ENCODE results near the gene SLC6A3.
A peak's percentile ranks its signal among the peaks of the same experiment; 100 is the strongest.

The SLC6A3 gene

GRCh38 chr5:1445313-1445688 is at the start of gene SLC6A3:
SLC6A3 (minus strand) TSS chr5:1445440; CDS start chr5:1443197, 2,243 bp downstream.
- no peak for DNase-seq (ENCODE audit: low read depth)

- DNase-seq (ENCODE audit: low read depth) = no peak
Measured at GRCh38 chr5:1493941-1494340, 48.7 kb upstream of the SLC6A3 start.

GRCh38 chr5:1493413-1493812 is 48.2 kb upstream of the SLC6A3 start:
- DNase-seq (ENCODE audit: low read depth) = no peak

DNA sequence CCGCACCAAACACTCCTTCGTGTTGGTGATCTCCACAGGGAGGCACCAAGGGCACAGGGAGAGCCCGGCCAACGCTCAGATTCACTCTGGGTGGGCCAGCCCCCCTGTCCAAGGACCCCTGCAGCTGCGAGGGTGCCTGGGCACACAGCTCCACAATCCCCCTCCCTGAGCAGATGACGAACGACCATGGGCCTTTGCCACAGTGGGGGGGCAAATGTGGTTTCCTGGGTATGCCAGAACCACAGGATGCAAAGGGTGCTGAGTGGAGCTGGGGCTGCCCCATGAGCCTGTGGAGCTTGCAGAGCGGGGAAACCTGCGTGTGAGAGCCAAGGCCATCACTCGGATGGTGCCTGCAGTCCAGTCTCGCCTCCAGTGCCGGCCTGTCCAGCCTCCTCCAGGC is 47.5 kb upstream of the SLC6A3 start:
- no peak for DNase-seq (ENCODE audit: low read depth)

GRCh38 chr5:1490376-1490775 is 45.1 kb upstream of the SLC6A3 start:
- DNase-seq (ENCODE audit: low read depth) = no peak

GRCh38 chr5:1489754-1490153 is 44.5 kb upstream of the SLC6A3 start:
- no peak for DNase-seq (ENCODE audit: low read depth)

- peak; percentile 77 for DNase-seq (ENCODE audit: low read depth)
Measured at GRCh38 chr5:1488882-1489680, 43.8 kb upstream of the SLC6A3 start.

DNA sequence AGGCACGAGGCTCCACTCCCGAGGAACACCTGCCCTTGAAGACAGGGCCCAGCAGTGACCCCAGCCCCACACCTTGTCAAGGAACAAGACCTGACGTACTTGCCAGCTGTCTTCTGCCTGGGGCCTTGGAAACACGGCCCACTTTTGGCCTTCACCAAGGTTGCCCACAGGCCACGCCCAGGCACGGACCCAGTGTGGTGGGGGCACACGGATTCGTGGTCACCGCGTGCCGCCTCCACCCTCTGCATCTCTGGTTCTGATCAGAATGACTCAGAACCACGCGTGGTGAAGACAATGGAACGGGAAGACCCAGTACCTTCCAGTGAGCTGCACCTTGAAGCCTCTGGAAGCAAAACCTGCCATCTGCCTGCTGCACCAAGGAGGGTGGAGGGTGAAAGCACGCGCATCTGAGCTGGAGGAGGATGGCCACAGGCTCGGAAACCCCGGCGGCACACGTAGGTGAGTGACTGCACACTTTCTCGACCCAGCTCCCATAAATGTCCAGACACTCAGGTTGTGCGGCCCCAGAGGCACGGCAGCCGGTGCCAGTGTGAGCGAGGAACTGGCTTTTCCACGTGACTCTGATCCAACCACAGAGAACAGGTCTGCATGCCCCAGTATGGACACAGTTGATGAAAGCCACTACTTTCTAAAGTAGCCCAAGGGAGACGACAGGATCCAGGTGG is 42.0 kb upstream of the SLC6A3 start:
- no peak for DNase-seq (ENCODE audit: low read depth)

DNA sequence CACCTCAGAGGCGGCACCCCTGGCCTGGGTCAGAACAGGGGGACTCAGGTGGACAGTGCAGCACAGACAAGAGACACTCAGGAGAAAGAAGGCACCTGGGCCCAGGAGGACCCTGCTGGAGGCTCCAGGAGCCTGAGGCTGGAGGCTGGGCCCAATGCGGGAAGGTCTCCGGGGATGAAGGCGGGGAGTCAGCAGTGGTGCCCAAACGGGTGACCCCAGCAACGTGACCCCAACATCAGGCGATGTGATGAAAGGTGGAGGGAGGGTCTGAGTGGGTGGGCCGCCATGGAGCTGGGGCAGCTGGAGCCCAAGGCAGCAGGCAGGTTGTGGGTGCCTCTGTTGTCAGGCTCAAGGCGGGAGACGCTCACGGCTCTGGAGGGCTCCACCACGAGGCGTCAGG is 41.0 kb upstream of the SLC6A3 start:
- DNase-seq (ENCODE audit: low read depth) = no peak

GRCh38 chr5:1485579-1486118 is 40.4 kb upstream of the SLC6A3 start:
- DNase-seq (ENCODE audit: low read depth) = no peak

DNA sequence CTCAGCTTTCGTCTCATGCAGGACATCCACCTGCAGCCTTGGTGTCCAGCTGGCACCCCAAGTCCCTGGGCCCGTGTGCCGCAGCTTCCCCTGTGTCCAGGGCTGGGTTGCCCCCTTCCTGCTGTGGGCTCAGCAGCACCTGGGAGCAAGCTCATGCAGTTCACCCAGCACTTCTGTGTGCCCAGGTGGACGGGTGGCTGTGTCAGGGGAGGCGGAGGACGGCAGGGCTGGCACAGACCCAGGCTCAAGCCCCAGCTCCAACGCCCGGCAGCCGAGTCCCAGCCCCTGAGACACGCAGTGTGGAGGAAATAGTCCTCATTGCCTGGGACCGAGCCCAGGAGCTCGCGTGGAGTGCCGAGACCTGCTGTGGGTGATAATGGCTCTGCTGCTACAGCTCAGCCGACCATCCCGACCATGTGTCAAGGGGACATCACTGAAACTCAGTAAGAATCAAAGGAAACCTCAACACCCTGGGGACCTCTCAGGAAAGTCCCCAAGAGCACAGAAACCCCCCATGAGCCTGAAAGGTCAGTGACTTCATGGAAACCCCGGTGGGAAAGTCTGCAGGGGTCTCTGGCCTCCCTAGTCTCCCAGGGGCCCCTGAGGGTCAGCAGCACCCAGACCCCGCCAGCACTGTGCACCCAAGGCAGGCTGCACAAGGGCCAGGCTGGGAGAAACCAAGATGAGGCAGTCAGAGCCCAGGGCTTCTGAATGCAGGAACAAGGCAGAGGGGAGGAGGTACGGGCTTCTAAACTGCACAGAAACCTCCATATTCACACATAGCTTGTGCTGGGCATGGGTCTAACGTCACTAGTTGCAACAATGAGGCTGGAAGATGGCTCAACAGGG is 39.7 kb upstream of the SLC6A3 start:
- no peak for DNase-seq (ENCODE audit: low read depth)

DNA sequence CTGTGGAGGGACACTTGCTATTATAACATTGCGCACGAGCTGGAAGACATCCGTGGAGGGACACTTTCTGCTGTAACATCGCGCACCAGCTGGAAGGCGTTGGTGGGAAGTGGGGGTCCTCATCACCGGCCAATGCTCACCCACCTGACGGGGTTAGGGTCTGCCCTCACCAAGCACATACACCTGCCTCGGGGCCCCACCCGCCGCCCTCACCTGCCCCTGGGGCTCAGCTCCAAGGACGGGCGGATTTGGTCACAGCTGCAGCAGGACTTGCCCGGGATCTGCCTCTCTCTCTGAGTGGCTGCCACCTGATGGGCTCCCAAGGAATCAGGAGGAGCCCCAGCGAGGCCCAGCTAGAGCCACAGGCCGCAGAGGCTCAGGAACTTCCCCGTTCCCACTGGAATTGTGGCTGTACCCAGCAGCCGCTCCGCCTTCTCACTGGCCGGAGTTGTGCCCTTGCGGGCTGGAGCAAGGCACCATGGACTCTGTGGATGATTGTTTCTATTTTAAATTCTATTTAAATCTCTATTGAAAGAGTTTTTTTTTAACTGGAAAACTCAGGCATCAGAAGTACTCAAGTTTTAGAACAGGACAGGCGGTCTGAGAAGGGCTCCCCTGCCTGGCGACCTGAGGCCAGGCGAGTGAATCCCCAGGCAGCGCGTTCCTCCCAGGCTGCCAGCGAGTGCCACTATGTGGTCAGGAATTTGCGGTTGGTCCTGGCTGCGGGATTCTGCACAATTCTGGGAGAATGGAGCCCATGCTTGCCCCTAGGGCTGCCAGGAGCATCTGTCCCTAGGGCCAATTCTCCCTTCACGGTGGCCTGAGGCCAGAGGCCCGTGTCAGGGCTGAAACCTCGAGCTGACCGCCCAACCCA is 38.9 kb upstream of the SLC6A3 start:
- DNase-seq (ENCODE audit: low read depth) = no peak

DNA sequence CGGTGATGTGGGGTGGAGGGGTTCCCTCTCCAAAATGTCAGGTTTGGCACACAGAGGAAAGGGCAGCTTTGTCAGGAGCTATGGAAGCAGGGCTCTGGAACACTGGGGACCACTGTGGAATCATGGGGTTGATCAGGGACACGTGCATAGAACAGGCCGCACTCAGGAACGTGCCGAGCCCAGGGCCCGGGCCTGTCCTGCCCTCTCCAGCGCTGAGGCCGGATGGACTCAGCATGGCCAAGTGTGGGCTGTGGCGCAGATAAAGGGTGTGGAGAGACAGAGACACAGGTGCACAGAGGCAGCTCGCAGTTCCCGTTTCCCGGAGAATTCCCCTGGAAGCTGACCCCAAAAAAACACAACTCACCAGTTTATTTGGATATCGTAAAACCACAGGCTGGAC is 37.8 kb upstream of the SLC6A3 start:
- no peak for DNase-seq (ENCODE audit: low read depth)

DNA sequence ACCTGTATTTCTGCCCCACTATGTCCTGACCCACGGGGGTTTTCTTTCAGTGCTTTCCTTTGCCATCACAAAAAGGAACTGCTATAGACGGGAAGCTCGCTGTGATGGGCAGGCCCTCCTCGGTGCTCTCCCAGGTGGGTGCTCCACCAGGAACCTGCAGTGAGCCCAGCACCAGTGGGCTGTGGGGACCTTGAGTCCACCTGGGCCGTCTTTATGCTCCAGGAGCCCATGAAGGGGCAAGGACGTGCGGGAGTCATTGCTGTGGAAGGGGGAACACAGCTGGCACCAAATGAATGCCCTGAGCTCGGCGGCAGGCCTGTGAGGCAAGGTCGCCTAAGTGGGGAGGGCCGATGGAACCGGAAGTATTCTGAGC is 36.7 kb upstream of the SLC6A3 start:
- DNase-seq (ENCODE audit: low read depth) = no peak

- no peak for DNase-seq (ENCODE audit: low read depth)
Measured at GRCh38 chr5:1481266-1481958, 36.2 kb upstream of the SLC6A3 start.

GRCh38 chr5:1480806-1481205 is 35.6 kb upstream of the SLC6A3 start:
- no peak for DNase-seq (ENCODE audit: low read depth)

- DNase-seq (ENCODE audit: low read depth) = no peak
Measured at GRCh38 chr5:1480217-1480616, 35.0 kb upstream of the SLC6A3 start.

- DNase-seq (ENCODE audit: low read depth) = peak; percentile 28
Measured at GRCh38 chr5:1479581-1480188, 34.4 kb upstream of the SLC6A3 start.

DNA sequence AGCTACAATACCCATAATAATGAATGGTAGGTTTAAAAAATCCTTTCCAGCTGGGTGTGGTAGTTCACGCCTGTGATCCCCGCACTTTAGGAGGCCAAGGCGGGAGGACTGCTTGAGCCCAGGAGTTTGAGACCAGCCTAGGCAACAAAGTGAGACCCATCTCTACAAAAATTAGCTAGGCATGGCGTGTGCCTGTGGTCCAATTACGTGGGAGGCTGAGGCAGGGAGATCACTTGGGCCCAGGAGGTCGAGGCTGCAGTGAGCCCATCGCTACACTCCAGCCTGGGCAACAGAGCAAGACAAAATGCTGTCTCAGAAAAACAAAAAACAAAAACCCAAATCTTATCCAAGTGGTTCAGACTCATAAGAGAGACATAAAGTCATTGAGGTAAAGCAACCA is 33.8 kb upstream of the SLC6A3 start:
- DNase-seq (ENCODE audit: low read depth) = no peak

- no peak for DNase-seq (ENCODE audit: low read depth)
Measured at GRCh38 chr5:1478271-1479035, 33.2 kb upstream of the SLC6A3 start.
